Measurements from ENCODE around the gene RO60.

DNA sequence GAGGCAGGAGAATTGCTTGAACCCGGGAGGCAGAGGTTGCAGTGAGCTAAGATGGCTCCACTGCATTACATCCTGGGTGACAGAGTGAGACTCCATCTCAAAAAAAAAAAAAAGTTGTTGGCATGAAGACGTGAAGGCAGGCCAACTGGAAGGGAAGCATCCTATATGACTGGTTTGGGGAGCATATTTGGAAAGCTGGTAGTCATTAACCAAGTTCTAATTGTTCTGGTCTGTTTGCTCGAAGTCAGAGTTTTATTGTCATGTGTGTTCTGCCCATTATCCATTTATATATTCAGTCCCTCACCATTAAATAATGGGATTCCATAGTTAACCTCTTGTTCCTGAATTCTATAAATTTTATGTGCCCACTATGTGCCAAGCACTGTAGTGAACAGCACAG, 49.1 kb downstream of the RO60 start:
- TF ChIP-seq, protein P1, sequence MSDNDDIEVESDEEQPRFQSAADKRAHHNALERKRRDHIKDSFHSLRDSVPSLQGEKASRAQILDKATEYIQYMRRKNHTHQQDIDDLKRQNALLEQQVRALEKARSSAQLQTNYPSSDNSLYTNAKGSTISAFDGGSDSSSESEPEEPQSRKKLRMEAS (IDR thresholded peaks at IDR 0.05; ENCODE audit: low read depth): no peak
- TF ChIP-seq, protein P2, sequence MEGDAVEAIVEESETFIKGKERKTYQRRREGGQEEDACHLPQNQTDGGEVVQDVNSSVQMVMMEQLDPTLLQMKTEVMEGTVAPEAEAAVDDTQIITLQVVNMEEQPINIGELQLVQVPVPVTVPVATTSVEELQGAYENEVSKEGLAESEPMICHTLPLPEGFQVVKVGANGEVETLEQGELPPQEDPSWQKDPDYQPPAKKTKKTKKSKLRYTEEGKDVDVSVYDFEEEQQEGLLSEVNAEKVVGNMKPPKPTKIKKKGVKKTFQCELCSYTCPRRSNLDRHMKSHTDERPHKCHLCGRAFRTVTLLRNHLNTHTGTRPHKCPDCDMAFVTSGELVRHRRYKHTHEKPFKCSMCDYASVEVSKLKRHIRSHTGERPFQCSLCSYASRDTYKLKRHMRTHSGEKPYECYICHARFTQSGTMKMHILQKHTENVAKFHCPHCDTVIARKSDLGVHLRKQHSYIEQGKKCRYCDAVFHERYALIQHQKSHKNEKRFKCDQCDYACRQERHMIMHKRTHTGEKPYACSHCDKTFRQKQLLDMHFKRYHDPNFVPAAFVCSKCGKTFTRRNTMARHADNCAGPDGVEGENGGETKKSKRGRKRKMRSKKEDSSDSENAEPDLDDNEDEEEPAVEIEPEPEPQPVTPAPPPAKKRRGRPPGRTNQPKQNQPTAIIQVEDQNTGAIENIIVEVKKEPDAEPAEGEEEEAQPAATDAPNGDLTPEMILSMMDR (IDR thresholded peaks at IDR 0.05): no peak
- TF ChIP-seq EP300 (IDR thresholded peaks at IDR 0.05; ENCODE audit: borderline replicate concordance in 1 of 2, low read depth in 1 of 2, low read length in 1 of 2): no peak
- TF ChIP-seq TAF1 (IDR thresholded peaks at IDR 0.05; ENCODE audit: borderline replicate concordance, low read depth, low read length): no peak
- no peak for TF ChIP-seq GATA2 (CRISPR knock-in tag; IDR thresholded peaks at IDR 0.05)
- TF ChIP-seq, protein P3, sequence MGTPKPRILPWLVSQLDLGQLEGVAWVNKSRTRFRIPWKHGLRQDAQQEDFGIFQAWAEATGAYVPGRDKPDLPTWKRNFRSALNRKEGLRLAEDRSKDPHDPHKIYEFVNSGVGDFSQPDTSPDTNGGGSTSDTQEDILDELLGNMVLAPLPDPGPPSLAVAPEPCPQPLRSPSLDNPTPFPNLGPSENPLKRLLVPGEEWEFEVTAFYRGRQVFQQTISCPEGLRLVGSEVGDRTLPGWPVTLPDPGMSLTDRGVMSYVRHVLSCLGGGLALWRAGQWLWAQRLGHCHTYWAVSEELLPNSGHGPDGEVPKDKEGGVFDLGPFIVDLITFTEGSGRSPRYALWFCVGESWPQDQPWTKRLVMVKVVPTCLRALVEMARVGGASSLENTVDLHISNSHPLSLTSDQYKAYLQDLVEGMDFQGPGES (IDR thresholded peaks at IDR 0.05; ENCODE audit: low read depth, low read length): no peak
- TF ChIP-seq, protein P4, sequence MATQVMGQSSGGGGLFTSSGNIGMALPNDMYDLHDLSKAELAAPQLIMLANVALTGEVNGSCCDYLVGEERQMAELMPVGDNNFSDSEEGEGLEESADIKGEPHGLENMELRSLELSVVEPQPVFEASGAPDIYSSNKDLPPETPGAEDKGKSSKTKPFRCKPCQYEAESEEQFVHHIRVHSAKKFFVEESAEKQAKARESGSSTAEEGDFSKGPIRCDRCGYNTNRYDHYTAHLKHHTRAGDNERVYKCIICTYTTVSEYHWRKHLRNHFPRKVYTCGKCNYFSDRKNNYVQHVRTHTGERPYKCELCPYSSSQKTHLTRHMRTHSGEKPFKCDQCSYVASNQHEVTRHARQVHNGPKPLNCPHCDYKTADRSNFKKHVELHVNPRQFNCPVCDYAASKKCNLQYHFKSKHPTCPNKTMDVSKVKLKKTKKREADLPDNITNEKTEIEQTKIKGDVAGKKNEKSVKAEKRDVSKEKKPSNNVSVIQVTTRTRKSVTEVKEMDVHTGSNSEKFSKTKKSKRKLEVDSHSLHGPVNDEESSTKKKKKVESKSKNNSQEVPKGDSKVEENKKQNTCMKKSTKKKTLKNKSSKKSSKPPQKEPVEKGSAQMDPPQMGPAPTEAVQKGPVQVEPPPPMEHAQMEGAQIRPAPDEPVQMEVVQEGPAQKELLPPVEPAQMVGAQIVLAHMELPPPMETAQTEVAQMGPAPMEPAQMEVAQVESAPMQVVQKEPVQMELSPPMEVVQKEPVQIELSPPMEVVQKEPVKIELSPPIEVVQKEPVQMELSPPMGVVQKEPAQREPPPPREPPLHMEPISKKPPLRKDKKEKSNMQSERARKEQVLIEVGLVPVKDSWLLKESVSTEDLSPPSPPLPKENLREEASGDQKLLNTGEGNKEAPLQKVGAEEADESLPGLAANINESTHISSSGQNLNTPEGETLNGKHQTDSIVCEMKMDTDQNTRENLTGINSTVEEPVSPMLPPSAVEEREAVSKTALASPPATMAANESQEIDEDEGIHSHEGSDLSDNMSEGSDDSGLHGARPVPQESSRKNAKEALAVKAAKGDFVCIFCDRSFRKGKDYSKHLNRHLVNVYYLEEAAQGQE (IDR thresholded peaks at IDR 0.05; ENCODE audit: low read depth, low read length): no peak
- TF ChIP-seq RCOR1 (IDR thresholded peaks at IDR 0.05; ENCODE audit: low read length): no peak
- no peak for TF ChIP-seq SIN3A (IDR thresholded peaks at IDR 0.05; ENCODE audit: borderline replicate concordance, low read depth, low read length)
- no peak for TF ChIP-seq FOSL2 (IDR thresholded peaks at IDR 0.05; ENCODE audit: borderline replicate concordance, low read depth)
- no peak for TF ChIP-seq CHD2 (IDR thresholded peaks at IDR 0.05; ENCODE audit: low read length, partially characterized antibody)
- no peak for TF ChIP-seq SMC3 (IDR thresholded peaks at IDR 0.05; ENCODE audit: low read depth, low read length)
- no peak for TF ChIP-seq RFX5 (IDR thresholded peaks at IDR 0.05; ENCODE audit: low read length)
- no peak for TF ChIP-seq EZH2phosphoT487 (IDR thresholded peaks at IDR 0.05; ENCODE audit: borderline replicate concordance, low read depth)
